GM21529 (cell line): Measurements from ENCODE around the gene PTPN6.
A peak's percentile ranks its signal among the peaks of the same experiment; 100 is the strongest.
"Not testable (repeated sequence)": the region's sequence is repeated elsewhere in the genome, so short reads cannot be mapped to it uniquely, and the experiment has no call there.

Experiments used
- ATAC-seq: cut with Tn5 transposase; IDR thresholded peaks from one replicate; pipeline ENCODE4 v1.9.1; 2021; ENCODE audit not compliant: unreplicated experiment

The PTPN6 gene

DNA sequence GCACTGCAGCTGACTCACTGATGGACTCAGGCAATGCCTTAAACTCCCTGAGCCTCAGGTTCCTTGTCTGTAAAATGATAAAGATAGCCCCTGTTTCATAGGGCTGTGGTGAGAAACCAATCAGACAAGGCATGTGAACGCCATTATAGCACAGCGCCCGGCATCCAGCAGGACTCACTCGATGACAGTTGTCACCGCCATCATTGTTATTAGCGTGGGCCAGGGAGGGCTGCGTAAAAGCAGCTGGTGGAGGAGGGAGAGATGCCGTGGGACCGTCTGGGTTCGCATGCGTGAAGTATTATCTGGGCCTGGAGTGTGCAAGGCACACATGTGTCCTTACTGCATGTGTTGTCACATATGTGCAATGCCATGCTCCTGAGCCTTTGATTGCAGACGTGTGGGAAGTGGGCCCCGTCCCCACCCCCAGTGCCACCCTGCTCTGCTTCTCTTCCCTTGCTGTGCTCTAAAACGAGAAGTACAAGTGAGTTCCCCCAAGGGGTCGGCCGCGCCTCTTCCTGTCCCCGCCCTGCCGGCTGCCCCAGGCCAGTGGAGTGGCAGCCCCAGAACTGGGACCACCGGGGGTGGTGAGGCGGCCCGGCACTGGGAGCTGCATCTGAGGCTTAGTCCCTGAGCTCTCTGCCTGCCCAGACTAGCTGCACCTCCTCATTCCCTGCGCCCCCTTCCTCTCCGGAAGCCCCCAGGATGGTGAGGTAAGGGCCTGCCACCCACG, at the start of gene PTPN6:
TSS of gene PTPN6 (plus strand) at position 546 of the 730 bp plus-strand sequence. CDS start at position 703, 157 bp downstream.
- ATAC-seq = peak; percentile 18

DNA sequence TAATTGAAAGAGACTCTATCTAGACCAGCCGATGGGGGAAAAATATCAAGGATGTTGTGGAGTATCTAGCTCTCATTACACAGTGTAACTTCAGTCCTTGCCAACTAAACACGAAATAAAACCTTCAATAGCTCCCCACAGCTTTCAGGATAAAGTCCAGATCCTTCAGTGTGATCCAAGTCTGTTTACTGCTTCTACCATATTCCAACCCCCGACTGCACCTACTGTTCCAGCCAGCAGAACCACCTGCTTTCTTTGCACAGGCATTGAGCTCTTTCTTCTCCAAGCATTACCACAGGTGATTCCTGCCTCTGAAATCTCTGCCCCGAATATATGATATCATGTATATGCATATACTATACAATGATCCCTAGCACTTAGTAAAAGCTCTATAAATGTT, 48.7 kb upstream of the PTPN6 start:
- no peak for ATAC-seq

DNA sequence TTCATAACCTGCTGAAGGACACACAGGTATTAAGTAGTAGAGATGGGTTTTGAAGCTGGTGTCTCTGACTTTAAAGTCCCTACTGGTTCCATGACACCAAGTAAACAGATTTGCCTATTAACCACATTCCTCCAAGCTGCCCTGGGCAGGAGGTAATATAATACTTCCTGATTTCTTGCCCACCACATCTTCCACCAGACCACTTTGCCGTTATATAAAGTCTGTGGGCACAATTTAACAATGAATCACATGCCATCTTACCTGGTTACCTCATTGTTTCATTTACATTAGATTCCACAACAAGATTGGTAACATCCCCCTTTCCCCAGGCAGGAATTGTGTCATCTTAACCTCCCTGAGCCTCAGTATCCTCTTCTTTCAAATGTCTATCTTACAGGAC, 47.4 kb upstream of the PTPN6 start:
- no peak for ATAC-seq

DNA sequence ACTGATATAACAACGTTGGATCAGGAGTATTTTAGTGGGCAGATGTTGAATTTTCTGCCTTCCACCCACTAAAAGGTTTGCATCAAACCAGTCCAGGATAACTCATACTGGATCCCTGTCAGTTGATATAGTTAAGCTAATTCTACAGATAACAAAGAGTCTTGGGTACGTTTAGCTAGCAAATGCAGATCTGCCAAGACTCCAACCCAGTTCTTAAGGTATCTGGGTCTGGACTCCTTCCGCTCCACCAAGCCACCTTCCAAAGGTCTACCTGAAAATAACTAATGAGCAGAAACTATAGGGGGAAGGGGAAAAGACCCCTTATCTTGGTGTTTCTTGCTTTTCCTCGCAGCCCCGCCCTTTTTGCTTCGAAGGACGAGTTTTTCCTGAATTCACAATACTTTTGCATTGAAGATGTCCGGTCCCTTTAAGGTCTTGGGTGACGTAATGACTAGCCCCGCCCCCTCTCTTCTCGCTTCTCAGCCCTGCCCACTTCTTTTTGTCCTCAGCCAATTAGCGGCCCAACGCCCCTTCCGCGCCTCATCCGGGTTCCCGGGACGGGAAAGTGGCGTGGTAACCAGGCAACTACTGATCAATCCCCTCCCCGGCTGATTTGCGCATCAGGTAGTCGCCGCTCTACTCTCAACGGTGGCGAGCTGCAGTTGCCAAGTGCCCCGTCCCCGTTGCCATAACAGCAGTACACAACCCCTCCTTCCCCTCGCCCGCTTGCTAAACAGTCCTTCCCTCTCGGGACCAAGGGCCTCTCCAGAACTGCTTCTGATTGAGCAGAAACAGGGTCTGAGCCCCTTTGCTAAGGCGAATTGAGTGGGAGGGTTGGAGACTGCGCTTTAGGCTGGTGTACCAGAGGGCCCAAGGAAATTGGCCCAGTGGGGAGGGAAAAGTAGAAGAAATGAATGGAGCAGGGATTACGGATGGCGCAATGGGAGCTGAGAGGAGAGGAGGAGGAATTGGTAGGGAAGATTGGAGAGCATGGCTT, 46.6 kb upstream of the PTPN6 start, which contains the start of gene LRRC23:
TSS of gene LRRC23 (plus strand) at position 543 of the 997 bp plus-strand sequence. CDS start 812 bp downstream, outside the sequence.
- peak; percentile 96 for ATAC-seq

DNA sequence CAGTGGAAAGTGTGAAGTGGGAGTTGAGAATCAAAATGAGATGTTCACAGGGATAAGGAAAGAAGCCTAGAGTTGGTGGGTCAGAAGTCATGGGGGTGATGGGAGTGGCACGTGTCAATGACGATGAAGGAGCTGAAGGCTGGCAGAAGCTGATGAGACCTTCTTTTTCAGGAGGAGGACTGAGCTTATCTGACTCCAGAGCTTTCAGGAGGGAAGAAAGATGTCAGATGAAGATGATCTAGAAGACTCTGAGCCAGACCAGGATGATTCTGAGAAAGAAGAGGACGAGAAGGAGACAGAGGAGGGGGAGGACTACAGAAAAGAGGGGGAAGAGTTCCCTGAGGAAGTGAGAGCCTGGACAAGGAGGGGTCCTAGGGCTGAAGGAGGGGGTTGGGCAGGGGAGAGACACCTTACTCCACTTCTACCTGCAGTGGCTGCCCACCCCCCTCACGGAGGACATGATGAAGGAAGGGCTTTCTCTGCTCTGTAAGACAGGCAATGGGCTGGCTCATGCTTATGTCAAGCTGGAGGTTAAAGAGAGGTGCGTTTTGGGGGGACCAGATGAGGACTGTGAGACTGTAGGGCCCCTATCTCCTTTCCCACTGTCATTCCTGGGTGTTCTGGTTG, 45.6 kb upstream of the PTPN6 start:
- no peak for ATAC-seq

DNA sequence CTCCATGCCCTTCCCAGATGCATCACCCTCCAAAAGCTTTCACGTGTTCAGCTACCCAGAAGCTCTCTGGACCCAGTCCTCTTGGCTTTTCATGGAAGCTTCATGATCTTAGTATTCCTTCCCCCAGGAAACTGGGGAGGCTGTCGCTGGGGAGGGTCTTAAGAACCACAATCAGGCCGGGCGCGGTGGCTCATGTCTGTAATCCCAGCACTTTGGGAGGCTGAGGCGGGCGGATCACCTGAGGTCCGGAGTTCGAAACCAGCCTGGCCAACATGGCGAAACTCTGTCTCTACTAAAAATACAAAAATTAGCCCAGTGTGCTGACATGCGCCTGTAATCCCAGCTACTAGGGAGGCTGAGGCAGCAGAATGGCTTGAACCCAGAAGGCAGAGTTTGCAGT, 43.0 kb upstream of the PTPN6 start:
- not testable (repeated sequence) for ATAC-seq

DNA sequence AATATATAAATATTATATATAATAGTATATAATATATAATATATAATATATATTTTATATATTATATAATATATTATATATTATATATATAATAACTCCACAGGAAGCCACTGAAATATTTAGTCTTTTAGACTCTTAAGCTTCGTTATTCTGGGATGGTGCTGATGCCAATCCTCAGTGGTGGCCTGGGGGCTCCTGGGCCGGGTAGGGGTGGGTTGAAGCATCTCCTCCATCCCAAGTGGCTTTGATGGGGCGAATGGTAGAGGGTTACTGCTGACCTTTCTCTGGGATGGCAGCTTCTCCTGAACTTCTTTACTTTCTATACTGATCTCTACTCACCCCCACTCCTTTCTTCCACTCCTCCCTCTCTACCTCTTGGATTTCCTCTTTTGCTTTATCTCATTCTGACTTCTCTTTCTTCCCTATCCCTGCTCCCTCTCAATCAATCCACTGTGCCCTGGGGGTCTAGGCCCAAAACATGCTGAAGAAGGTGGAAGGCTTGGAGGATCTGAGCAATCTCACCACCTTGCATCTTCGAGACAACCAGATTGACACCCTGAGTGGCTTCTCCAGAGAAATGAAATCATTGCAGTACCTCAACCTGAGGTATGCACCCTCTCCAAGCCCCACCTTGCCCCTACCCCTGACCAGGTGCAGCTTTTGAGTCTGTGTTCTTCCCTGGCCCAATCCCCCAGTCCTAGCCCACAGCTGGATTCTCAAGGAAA, 41.6 kb upstream of the PTPN6 start:
- ATAC-seq = no peak

DNA sequence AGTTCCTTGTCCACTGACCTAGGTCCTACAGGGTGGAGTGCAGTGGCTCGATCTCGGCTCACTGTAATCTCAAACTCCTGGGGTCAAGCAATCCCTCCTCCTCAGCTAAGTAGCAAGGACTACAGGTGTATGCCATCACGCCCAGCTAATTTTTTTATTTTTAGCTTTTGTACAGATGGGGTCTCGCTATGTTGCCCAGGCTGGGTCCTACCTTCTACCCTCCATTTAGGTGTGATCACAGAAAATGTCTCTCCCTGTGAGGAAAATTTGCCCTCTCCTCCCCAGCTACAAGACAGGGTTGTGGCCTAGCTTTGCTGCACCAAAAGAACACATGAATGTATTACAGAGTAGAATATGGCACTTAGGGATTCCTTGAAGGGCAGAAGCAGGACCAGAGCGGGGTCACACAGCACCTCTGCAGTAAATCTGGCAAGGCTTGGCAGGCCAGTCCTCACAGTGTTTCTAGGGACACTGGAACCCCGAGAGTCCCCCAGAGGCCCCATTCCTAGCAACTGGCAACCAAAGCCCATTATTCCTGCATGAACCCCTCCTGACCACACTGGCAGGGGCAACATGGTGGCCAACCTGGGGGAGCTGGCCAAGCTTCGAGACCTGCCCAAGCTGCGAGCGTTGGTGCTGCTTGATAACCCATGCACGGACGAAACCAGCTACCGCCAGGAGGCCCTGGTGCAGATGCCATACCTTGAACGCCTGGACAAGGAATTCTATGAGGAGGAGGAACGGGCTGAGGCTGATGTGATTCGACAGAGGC, 38.8 kb upstream of the PTPN6 start:
- no peak for ATAC-seq

DNA sequence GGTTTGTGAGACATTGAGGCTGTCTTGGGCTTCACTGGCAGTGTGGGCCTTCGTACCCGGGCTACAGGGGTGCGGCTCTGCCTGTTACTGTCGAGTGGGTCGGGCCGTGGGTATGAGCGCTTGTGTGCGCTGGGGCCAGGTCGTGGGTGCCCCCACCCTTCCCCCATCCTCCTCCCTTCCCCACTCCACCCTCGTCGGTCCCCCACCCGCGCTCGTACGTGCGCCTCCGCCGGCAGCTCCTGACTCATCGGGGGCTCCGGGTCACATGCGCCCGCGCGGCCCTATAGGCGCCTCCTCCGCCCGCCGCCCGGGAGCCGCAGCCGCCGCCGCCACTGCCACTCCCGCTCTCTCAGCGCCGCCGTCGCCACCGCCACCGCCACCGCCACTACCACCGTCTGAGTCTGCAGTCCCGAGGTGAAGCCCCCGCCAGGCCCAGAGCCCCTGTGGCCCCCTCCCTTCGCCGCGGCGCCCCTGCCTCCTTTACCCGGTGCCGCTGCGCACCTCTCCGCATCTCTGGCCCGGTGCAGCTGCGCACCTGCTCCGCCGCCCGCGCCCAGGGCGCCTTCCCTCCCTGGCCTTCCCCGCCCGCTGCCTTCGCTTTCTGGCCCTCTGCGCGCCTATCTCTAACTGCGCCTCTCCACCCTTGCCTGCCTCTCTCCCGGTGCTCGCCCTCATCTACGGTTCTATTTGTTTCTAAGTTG, 36.8 kb upstream of the PTPN6 start, which contains the start of gene ENO2:
TSS of gene ENO2 (plus strand) at position 335 of the 701 bp plus-strand sequence. CDS start 1,253 bp downstream, outside the sequence.
- ATAC-seq = peak; percentile 77

DNA sequence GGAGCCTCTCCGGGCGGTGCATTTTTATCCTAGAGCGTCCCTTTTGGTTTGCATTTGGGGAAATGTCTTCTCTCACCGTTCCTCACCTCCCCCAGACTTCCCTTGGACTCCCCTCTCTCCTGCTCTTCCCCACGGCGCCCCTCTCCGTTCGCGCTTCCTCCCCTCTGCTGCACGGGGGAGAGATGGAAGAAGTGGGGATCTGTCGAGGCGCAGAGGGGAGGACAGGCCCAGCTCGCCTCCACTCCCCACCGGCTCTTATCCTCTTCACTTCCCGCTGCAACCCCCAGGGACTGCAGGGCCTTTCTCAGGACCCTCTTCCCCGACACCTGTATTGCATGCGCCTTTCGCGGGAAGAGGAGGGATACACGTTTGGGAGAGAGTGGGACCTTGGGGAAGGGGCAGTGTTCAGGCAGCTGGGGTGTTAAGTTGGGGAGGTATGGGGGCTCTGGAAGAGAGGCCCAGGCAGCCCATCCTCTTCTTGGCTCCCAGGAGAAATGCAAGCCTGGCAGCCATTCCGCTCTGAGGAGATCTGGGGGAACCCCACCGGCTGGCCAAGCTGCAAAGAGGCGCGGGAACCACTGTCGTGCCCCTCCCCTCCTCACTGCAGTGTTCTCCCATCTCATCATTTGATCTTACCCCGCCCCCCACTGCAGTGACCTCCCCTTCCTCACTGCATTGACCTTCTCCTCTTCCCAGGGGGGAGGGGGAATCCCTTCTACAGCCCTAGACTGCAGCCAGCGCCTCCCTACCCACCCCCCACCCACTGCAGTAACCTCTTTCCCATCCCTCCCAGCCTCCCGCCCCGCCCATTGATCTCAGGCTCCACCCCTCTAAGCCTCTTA, 36.0 kb upstream of the PTPN6 start:
- no peak for ATAC-seq

DNA sequence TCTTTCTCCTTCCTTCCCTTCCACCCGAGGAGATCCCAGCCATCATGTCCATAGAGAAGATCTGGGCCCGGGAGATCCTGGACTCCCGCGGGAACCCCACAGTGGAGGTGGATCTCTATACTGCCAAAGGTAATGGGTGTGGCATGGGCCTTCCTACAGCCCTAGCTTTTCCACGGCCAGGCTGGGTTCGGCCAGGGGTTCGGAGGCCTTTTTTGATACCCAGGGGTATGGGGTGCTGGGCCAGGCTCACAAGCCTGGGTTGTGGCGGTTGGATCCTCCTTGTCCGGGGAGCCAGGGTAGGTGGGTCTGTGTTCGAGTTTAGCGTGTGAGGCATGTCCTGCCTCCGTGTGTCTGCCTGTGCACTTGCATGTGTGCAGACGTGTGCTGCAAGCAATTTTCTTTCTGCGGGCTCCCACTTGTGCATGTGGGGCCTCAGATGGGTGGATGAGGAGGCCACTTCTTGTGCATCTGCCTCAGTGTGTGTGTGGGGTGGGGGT, 35.3 kb upstream of the PTPN6 start:
- ATAC-seq = no peak

DNA sequence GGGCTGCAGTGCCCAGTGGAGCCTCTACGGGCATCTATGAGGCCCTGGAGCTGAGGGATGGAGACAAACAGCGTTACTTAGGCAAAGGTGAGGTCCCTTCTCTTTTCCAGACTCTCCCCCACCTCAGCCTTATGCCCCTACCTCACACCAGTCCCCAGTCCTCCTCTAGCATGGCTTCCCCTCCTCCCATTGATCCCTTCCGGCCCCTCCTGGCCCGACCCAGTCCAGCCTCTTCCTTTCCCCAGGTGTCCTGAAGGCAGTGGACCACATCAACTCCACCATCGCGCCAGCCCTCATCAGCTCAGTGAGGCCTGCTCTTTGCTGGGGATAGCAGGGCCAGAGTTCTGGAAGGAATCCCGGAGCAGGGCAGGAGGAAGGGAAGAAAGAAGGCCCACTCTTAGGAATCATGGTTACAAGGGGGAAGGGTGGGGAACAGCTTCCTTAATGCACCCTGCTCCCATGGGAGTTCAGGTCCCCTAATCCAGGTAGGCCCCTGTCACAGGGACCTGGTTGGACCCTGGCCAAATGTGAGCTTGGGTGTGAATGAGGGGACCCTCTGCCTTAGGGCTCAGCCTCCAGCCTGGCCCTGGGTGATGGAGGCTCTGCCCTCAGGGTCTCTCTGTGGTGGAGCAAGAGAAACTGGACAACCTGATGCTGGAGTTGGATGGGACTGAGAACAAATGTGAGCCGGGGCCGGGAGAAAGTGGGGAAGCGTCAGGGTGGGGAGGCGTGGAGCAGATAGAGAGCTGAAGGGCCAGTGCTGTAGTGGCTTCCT, 34.5 kb upstream of the PTPN6 start:
- no peak for ATAC-seq

DNA sequence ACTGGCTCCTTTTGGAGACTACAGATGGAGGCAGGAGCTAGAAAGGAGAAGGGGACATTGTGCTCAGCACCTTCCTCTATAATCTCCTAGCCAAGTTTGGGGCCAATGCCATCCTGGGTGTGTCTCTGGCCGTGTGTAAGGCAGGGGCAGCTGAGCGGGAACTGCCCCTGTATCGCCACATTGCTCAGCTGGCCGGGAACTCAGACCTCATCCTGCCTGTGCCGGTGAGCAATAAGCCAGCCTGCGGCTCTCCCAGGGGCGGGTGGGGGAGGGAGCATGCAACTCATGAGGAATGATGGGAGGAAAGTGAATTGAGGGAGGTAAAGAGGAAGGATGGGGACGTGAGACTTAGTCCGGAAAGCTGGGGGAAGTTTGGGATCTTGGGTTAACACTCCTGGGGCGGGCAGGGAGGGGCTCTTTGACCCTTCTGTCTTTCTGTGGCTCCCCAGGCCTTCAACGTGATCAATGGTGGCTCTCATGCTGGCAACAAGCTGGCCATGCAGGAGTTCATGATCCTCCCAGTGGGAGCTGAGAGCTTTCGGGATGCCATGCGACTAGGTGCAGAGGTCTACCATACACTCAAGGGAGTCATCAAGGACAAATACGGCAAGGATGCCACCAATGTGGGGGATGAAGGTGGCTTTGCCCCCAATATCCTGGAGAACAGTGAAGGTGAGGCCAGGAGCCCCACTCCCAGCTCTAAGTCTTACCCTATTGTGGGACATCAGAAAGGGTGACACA, 33.5 kb upstream of the PTPN6 start:
- ATAC-seq = no peak

DNA sequence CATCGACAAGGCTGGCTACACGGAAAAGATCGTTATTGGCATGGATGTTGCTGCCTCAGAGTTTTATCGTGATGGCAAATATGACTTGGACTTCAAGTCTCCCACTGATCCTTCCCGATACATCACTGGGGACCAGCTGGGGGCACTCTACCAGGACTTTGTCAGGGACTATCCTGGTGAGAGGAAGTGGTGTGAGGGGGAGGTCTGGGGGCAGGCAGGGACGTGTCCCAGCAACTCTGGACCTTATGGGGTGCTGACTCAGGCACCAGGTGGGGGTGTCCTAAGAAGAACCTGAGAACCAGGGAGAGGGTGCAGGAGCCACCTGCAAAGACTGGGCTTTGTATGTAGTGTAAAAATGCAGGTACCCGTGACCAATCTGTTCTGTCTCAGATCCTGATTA, 31.6 kb upstream of the PTPN6 start:
- no peak for ATAC-seq

DNA sequence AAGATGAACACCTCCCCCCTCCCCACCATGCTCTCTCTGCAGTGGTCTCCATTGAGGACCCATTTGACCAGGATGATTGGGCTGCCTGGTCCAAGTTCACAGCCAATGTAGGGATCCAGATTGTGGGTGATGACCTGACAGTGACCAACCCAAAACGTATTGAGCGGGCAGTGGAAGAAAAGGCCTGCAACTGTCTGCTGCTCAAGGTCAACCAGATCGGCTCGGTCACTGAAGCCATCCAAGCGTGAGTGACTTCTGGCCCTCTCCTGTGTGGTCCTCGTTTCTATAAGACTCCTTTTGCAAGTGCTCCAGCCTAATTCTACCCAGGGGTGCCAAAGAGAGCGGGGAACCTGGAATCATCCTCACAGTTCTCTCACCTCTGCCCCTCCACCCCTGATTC, 29.6 kb upstream of the PTPN6 start:
- ATAC-seq = no peak
